Ishikawa (cell line): ENCODE results near the gene CRTC1.

Experiments used
- CEBPB ChIP-seq: IDR thresholded peaks from 2 replicates; pipeline ENCODE4 v1.6.1; 2012
- CREB1 ChIP-seq: IDR thresholded peaks from 2 replicates; pipeline ENCODE4 v1.6.1; 2012; ENCODE audit warnings: low read depth
- EGR1 ChIP-seq: IDR thresholded peaks from 2 replicates; pipeline ENCODE4 v1.6.1; 2012
- EP300 ChIP-seq: IDR thresholded peaks from 2 replicates; pipeline ENCODE4 v1.6.1; 2012; ENCODE audit warnings: borderline replicate concordance
- FOXM1 ChIP-seq: IDR thresholded peaks from 2 replicates; pipeline ENCODE4 v1.6.1; 2012; ENCODE audit warnings: low read depth, borderline replicate concordance
- MAX ChIP-seq: IDR thresholded peaks from 2 replicates; pipeline ENCODE4 v1.6.1; 2012
- NFIC ChIP-seq: IDR thresholded peaks from 2 replicates; pipeline ENCODE4 v1.6.1; 2012
- RAD21 ChIP-seq: IDR thresholded peaks from 2 replicates; pipeline ENCODE4 v1.6.1; 2012; ENCODE audit warnings: low read depth
- REST ChIP-seq: IDR thresholded peaks from 2 replicates; pipeline ENCODE4 v1.6.1; 2012; ENCODE audit warnings: low read depth, mild to moderate bottlenecking
- TAF1 ChIP-seq: IDR thresholded peaks from 2 replicates; pipeline ENCODE4 v1.6.1; 2012; ENCODE audit warnings: low read depth, mild to moderate bottlenecking
- TCF12 ChIP-seq: IDR thresholded peaks from 2 replicates; pipeline ENCODE4 v1.6.1; 2012; ENCODE audit warnings: low read depth
- TEAD4 ChIP-seq: IDR thresholded peaks from 2 replicates; pipeline ENCODE4 v1.6.1; 2012
- USF1 ChIP-seq: IDR thresholded peaks from 2 replicates; pipeline ENCODE4 v1.6.1; 2012
- YY1 ChIP-seq: IDR thresholded peaks from 2 replicates; pipeline ENCODE4 v1.6.1; 2012; ENCODE audit warnings: low read depth
- ZBTB7A ChIP-seq: IDR thresholded peaks from 2 replicates; pipeline ENCODE4 v1.6.1; 2012; ENCODE audit warnings: low read depth

CRTC1 gene

GRCh38 chr19:18718015-18718526 lies 34.6 kb downstream of the CRTC1 start:
- TF ChIP-seq TCF12 (no peak), FOXM1 (no peak), TEAD4 (no peak), EP300 (no peak)

DNA sequence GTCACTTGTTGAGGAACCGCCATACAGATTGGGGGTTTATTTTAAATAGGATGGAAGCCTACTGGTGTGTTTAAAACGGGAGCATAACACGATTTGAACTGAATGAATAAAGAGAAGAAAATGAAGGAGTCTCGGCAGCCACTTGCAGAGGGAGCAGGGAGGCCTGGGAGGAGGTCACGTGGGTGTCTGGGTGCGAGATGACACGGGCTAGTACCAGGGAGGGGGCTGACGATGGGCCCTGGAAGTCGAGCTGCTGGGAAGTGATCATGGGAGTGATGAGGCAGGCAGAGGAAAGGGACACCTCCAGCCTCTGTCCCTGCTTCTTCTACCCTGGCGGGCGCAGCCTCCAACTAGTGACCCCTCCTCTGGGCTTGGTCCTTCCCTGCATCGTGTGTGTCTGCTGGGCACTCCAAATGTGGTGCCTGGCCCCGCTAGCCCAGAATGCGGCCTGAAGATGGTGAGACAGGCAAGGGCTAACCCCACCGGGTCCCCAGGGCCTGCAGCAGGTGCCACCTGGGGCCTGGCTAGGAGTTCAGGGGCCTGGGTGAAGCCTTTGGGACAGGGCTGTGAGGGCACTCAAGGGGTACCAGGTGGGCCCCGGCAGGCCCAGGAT lies 35.5 kb downstream of the CRTC1 start:
- TF ChIP-seq TAF1 = no peak
- no peak for TF ChIP-seq EGR1
- TF ChIP-seq USF1 = no peak
- TF ChIP-seq RAD21 = no peak
- TF ChIP-seq FOXM1 = no peak
- no peak for TF ChIP-seq NFIC
- no peak for TF ChIP-seq REST
- no peak for TF ChIP-seq MAX
- TF ChIP-seq YY1 = no peak
- TF ChIP-seq CREB1 = no peak
- TF ChIP-seq TEAD4 = no peak

GRCh38 chr19:18719541-18719940 lies 36.1 kb downstream of the CRTC1 start:
- no peak for TF ChIP-seq TAF1
- TF ChIP-seq TEAD4 = no peak
- no peak for TF ChIP-seq YY1
- TF ChIP-seq CEBPB = no peak
- no peak for TF ChIP-seq EP300
- TF ChIP-seq FOXM1 = no peak

DNA sequence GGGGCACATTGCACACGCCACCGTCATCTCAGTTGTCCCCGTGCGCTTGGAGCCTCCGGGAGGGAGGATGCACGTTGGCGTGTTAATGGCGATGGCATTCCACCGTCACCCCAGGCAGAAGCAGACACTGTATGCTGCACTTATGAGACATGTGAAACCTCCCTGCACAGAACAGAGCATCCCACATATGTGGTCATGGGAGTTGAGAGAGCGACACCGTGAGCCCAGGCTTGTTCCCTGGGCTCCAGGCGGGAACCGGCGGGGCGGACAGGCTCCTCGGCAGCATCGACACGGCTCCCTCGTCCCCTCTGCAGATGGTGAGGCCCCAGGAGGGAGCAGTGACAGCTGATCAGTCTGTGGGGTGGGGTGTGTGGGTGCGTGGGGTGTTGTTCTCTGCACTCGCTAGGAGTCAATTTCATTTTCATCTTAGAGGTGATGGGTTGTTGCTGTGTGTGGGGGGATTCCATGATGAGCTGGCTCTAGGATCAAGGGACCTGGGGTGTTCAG lies 40.4 kb downstream of the CRTC1 start:
- TF ChIP-seq TAF1 = no peak
- TF ChIP-seq CREB1 = no peak
- TF ChIP-seq MAX = no peak
- TF ChIP-seq EP300 = no peak
- TF ChIP-seq USF1 = no peak
- TF ChIP-seq RAD21 = no peak

GRCh38 chr19:18725841-18726770 lies 42.6 kb downstream of the CRTC1 start:
- TF ChIP-seq REST (no peak), USF1 (no peak)

GRCh38 chr19:18726846-18727245 lies 43.4 kb downstream of the CRTC1 start:
- TF ChIP-seq NFIC = no peak
- TF ChIP-seq EGR1 = no peak
- TF ChIP-seq RAD21 = no peak
- no peak for TF ChIP-seq TEAD4
- TF ChIP-seq REST = no peak
- TF ChIP-seq CREB1 = no peak
- no peak for TF ChIP-seq TCF12
- no peak for TF ChIP-seq CEBPB
- no peak for TF ChIP-seq FOXM1
- TF ChIP-seq MAX = no peak
- TF ChIP-seq EP300 = no peak
- no peak for TF ChIP-seq YY1
- no peak for TF ChIP-seq TAF1
- TF ChIP-seq USF1 = no peak
- no peak for TF ChIP-seq ZBTB7A
